ENCODE data around the gene GAREM1.
"Not testable (repeated sequence)": the region's sequence is repeated elsewhere in the genome, so short reads cannot be mapped to it uniquely, and the experiment has no call there.

Gene GAREM1

DNA sequence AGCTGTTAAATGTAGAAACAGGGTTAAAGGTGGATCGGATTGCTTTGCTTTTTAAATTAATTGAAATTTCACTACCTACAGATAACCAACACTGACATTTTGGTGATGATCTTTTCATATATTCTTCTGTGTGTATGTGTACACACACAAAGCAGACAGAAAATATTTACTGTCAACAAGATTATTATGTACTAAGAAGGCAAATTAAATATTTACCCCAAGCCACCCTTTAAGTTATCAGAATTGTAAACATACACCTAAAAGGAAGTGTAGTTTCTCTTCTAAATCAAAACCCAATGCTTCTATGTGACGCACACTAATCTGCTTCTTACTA is 98.7 kb downstream of the GAREM1 start:
- in situ Hi-C loops (cut with MboI; ENCODE audit: low sequenced_read_pairs) = no loop called here

GRCh38 chr18:32371384-32371783 is 99.3 kb downstream of the GAREM1 start:
- in situ Hi-C loops (cut with MboI; ENCODE audit: low sequenced_read_pairs) = no loop called here

DNA sequence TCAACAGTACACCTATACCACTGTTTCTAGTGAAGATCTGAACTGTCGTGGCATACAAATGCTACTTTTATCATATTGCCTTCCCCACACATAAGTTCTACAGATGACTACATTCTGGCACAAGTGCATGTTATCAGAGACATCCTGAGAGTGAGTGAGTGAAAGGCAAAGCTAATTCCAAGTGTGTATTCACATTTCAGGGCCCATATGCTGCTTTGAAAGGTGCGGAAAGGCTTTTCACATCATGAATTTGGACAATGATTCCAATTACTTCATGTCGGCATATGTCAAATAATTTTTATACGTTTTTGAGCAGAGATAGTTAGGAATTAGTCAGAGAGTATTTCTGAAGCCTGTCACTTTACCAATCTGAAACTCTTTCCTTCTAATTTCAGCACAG is 101.7 kb downstream of the GAREM1 start:
- in situ Hi-C loops (cut with MboI; ENCODE audit: low sequenced_read_pairs) = no loop called here

GRCh38 chr18:32368170-32368569 is 102.5 kb downstream of the GAREM1 start:
- in situ Hi-C loops (cut with MboI; ENCODE audit: low sequenced_read_pairs) = no loop called here

DNA sequence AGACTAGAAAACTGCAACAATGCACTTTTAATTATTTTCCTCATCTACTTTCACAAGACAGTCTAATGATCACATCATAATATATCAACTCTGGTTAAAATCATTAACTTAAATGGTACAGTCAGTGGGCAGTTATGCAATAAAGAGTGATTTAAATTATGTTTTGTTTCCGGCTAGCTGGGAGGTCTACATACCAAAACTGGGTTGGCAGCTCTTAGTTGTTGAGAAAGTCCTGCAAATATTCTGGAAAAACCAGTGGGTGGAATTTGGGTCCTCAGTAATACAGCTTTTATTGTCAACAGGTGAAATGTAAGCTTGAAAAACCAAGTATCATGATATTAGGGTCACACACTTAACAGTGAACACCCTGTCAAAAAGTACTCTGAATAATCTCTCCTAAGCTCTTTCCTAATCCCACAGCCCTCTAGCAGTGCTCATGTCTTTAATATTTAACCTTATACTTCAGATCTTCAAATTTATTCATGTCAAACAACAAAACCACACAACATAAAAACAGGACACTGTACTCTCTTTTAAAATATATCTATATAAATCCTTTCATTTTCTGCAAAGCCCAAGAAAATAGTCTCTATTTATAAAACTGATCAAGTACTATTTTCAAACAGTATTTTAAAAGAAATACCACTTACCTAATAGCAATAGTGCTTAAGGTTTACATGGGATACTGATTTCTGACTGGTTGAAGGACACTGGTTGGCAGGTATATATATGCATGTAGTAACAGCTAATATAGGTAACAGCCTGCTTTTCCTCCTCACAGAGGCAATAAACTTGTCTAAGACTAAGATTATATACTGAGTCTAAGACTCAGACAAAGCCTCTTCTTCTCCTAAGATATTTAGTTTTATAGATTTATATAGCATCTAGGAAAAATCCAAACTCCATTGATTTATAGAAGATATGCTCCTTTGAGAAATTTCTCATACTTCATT is 103.8 kb downstream of the GAREM1 start:
- in situ Hi-C loops (cut with MboI; ENCODE audit: low sequenced_read_pairs) = no loop called here

GRCh38 chr18:32362484-32362883 is 108.2 kb downstream of the GAREM1 start:
- in situ Hi-C loops (cut with MboI; ENCODE audit: low sequenced_read_pairs) = no loop called here

- in situ Hi-C loops (cut with MboI; ENCODE audit: low sequenced_read_pairs) = no loop called here
Observed at GRCh38 chr18:32360682-32361345, 109.9 kb downstream of the GAREM1 start.

DNA sequence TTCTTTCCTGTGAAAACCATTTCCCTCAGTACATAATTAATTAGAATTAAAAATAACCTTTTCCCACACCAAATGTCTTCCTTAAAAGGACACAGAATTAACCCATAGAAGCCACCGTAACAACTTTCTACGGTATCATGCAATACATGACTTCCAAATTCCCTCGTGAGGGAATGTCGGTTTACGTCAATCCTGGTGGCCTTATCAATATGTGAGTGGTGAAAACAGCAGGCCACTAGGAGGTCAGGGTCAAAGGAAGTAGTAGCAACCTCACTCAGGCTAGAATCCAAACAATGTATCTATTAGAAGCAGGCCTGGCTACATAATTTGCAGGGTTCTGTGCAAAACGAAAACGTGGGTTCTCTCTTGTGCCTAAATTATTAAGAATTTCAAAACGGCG is 112.2 kb downstream of the GAREM1 start:
- in situ Hi-C loops (cut with MboI; ENCODE audit: low sequenced_read_pairs) = no loop called here

- in situ Hi-C loops (cut with MboI; ENCODE audit: low sequenced_read_pairs) = no loop called here
Observed at GRCh38 chr18:32358075-32358474, 112.6 kb downstream of the GAREM1 start.

DNA sequence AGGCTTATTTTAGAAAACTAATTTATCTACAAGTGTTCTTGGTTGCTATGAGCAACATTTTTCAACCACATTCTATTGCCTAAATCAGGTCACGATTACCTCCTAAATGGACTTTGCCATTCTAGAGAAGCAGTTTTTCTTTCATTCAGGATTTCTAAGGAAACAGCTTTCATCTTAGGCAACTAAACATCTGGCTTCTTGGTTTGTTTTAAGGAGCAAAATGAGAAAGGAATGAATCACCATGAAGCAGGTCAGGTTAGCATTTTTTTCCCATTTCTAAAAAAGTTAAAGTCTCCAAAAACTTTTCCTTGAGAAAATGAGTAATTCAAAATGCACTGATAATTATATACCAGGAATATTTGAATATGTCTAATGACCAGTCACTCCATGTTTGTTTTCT is 114.8 kb downstream of the GAREM1 start:
- in situ Hi-C loops (cut with MboI; ENCODE audit: low sequenced_read_pairs) = no loop called here

- in situ Hi-C loops (cut with MboI; ENCODE audit: low sequenced_read_pairs) = no loop called here
Observed at GRCh38 chr18:32354518-32354917, 116.2 kb downstream of the GAREM1 start.

GRCh38 chr18:32353257-32353656 is 117.4 kb downstream of the GAREM1 start:
- in situ Hi-C loops (cut with MboI; ENCODE audit: low sequenced_read_pairs) = no loop called here

- in situ Hi-C loops (cut with MboI; ENCODE audit: low sequenced_read_pairs) = no loop called here
Observed at GRCh38 chr18:32351032-32351431, 119.7 kb downstream of the GAREM1 start.

GRCh38 chr18:32349728-32350395 is 120.8 kb downstream of the GAREM1 start:
- in situ Hi-C loops (cut with MboI; ENCODE audit: low sequenced_read_pairs) = no loop called here

DNA sequence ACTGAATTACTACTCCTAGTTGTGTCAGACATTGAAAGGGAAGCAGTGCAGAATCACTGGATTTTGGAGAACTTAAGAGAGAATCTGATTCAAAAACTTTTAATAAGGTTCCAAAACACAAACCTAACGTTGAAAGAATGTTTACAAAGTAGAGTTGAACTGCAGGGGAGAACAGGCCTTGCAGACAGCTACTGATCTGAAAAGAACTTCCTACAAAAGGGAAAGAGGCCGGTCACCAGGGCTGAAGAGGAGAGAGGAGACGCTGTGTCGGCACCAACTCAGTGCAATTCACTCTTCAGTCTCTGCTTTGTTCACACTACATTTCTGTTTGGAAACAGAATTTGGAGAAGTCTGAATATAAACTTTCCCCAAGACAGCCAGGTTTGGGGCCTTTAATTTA is 124.0 kb downstream of the GAREM1 start:
- in situ Hi-C loops (cut with MboI; ENCODE audit: low sequenced_read_pairs) = no loop called here

GRCh38 chr18:32343634-32344033 is 127.0 kb downstream of the GAREM1 start:
- in situ Hi-C loops (cut with MboI; ENCODE audit: low sequenced_read_pairs) = no loop called here

DNA sequence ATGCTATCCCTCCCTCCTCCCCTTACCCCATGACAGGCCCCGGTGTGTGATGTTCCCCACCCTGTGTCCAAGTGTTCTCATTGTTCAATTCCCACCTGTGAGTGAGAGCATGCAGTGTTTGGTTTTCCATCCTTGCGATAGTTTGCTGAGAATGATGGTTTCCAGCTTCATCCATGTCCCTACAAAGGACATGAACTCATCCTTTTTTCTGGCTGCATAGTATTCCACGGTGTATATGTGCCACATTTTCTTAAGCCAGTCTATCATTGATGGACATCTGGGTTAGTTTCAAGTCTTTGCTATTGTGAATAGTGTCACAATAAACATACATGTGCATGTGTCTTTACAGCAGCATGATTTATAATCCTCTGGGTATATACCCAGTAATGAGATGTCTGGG is 129.6 kb downstream of the GAREM1 start:
- in situ Hi-C loops (cut with MboI; ENCODE audit: low sequenced_read_pairs) = not testable (repeated sequence)

DNA sequence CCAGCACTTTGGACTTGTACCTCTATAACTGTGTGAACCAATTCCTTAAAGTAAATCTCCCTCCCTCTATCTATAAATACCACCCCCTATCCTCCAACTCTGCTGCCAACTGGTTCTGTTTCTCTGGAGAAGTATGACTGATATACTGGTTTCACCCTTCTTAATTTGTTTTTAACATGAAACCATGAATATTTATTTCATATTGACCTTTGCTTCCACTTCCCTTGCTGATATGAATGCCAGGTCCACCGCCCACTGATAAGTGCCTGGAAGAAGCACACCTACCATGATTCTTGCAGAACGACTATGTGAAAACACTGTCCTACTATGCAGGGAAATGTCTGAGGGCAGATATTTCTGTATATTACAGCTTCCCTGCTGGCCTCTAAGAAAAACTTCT is 131.6 kb downstream of the GAREM1 start:
- in situ Hi-C loops (cut with MboI; ENCODE audit: low sequenced_read_pairs) = no loop called here

- in situ Hi-C loops (cut with MboI; ENCODE audit: low sequenced_read_pairs) = no loop called here
Observed at GRCh38 chr18:32337821-32338220, 132.9 kb downstream of the GAREM1 start.

DNA sequence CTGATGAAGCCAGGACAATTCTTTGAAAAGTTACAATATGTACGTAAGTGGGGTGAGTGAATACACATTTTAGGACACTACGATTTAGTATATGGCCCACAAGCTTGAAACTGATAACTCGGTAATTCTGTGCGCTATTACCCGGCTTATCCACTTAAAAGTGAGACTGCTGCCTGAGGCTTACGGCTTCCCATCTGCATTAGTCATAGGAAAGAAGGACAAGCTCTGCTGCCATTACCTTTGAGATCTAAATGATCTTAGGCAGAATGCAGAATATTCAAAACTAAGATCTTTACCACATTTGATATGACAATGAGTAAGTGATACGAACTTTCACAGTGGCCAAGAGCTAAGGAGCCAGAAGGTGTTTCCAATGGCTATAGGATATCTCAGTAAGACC is 133.3 kb downstream of the GAREM1 start:
- in situ Hi-C loops (cut with MboI; ENCODE audit: low sequenced_read_pairs) = no loop called here

DNA sequence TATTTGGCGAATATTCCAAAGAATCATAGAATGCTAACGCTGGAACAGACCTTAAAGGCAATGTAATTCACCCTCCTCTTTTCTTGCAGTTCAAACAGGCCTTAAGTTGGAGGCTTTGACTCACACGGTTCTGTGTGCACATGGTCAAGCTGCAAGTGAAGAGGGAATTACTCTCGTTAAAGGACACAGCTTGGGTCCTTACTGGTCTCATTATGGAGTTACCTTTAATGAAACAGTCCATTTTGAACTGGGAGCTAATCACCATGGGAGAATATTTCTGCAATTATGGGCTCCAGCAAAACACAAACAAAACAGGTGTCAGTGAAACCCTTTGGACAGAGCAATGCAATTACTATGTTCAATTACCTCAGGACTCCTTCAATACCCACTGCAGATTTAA is 135.5 kb downstream of the GAREM1 start:
- in situ Hi-C loops (cut with MboI; ENCODE audit: low sequenced_read_pairs) = no loop called here

- in situ Hi-C loops (cut with MboI; ENCODE audit: low sequenced_read_pairs) = no loop called here
Observed at GRCh38 chr18:32333781-32334180, 136.9 kb downstream of the GAREM1 start.
